Measurements from ENCODE around the gene AGPAT2.

DNA sequence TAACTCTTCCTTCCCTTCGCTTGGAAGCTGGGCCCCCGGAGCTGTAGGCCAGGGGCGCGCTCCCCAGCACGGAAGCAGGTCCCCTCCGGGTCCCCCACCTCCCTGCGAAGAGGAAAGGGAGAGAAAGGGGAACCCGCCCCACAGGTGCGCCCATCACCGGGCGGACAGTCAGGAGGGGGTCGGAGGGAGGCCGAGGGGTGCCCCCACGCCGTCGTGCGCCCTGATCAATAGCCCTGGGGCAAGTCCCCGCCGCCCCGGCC is 793 bp downstream of the AGPAT2 start:
- TF ChIP-seq, protein P1, sequence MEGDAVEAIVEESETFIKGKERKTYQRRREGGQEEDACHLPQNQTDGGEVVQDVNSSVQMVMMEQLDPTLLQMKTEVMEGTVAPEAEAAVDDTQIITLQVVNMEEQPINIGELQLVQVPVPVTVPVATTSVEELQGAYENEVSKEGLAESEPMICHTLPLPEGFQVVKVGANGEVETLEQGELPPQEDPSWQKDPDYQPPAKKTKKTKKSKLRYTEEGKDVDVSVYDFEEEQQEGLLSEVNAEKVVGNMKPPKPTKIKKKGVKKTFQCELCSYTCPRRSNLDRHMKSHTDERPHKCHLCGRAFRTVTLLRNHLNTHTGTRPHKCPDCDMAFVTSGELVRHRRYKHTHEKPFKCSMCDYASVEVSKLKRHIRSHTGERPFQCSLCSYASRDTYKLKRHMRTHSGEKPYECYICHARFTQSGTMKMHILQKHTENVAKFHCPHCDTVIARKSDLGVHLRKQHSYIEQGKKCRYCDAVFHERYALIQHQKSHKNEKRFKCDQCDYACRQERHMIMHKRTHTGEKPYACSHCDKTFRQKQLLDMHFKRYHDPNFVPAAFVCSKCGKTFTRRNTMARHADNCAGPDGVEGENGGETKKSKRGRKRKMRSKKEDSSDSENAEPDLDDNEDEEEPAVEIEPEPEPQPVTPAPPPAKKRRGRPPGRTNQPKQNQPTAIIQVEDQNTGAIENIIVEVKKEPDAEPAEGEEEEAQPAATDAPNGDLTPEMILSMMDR (IDR thresholded peaks at IDR 0.05; ENCODE audit: insufficient read depth, low read depth, low read length), result no peak
- no peak for TF ChIP-seq EZH2 (IDR thresholded peaks at IDR 0.05; ENCODE audit: insufficient read depth, low read length)
